Kidney glomerular epithelial cell (primary cell): ENCODE measurements around the gene ALDH1L1.

Experiments
- DNase-seq: peaks from one replicate; lab custom pipeline; 2025; lab: John Stamatoyannopoulos, UW

ALDH1L1 gene

GRCh38 chr3:126180477-126181397, at the start of gene ALDH1L1:
ALDH1L1 (minus strand) TSS chr3:126180586; CDS start chr3:126160979, 19,607 bp downstream.
- DNase-seq: no peak

- DNase-seq: no peak
Observed at GRCh38 chr3:126226374-126226773, 46.0 kb upstream of the ALDH1L1 start.

- DNase-seq: peak; percentile 40
Observed at GRCh38 chr3:126216416-126216815, 36.0 kb upstream of the ALDH1L1 start.

GRCh38 chr3:126213379-126214028, 33.1 kb upstream of the ALDH1L1 start:
- no peak for DNase-seq

- DNase-seq: no peak
Observed at GRCh38 chr3:126212620-126213378, 32.4 kb upstream of the ALDH1L1 start.

- DNase-seq: no peak
Observed at GRCh38 chr3:126212250-126212619, 31.8 kb upstream of the ALDH1L1 start.

GRCh38 chr3:126211569-126211968, 31.2 kb upstream of the ALDH1L1 start:
- no peak for DNase-seq

- no peak for DNase-seq
Observed at GRCh38 chr3:126210606-126211005, 30.2 kb upstream of the ALDH1L1 start.

- DNase-seq: no peak
Observed at GRCh38 chr3:126209741-126210140, 29.4 kb upstream of the ALDH1L1 start.

GRCh38 chr3:126208606-126209256, 28.3 kb upstream of the ALDH1L1 start:
- peak; percentile 54 for DNase-seq

GRCh38 chr3:126208182-126208581, 27.8 kb upstream of the ALDH1L1 start:
- DNase-seq: no peak

GRCh38 chr3:126207166-126207565, 26.8 kb upstream of the ALDH1L1 start:
- DNase-seq: no peak

GRCh38 chr3:126205717-126206655, 25.6 kb upstream of the ALDH1L1 start:
- DNase-seq: no peak

GRCh38 chr3:126202680-126203079, 22.3 kb upstream of the ALDH1L1 start:
- DNase-seq: no peak

GRCh38 chr3:126202276-126202675, 21.9 kb upstream of the ALDH1L1 start:
- DNase-seq: no peak

- no peak for DNase-seq
Observed at GRCh38 chr3:126201168-126201567, 20.8 kb upstream of the ALDH1L1 start.

GRCh38 chr3:126200534-126200933, 20.1 kb upstream of the ALDH1L1 start:
- no peak for DNase-seq

GRCh38 chr3:126199256-126199655, 18.9 kb upstream of the ALDH1L1 start:
- DNase-seq: no peak

- peak; percentile 41 for DNase-seq
Observed at GRCh38 chr3:126197854-126198584, 17.6 kb upstream of the ALDH1L1 start.

GRCh38 chr3:126197343-126197742, 17.0 kb upstream of the ALDH1L1 start:
- DNase-seq: no peak
